HT1080 (cell line): Measurements from ENCODE around the gene TEX53. TPM values are rescaled to one million over a fixed set of nuclear protein-coding genes. Genes with fewer than 3 reads are reported as not detected.

Experiments
- DNase-seq: peaks from one replicate; pipeline ENCODE4 v3.0.0-alpha.2; 2015; ENCODE audit warnings: low read depth
- small RNA-seq: library from RNA; depleted of rRNA; stranded (forward); fragments of <200 nt; gene quantifications from one replicate; pipeline ENCODE3, GENCODE V24; 2014
- total RNA-seq: library from RNA; depleted of rRNA; stranded (reverse); fragments of >200 nt; shearing (Covaris generic); gene quantifications from 2 replicates; pipeline ENCODE4 v1.2.3, GENCODE V29; 2014; rRNA removed

TEX53 gene
- total RNA-seq, 1 experiment from 2014 or later, result not detected

GRCh38 chr9:114606597-114607207 is 50.9 kb downstream of the TEX53 start:
- DNase-seq, result peak; percentile 19

Small RNA genes within 50 kb of the gene (small RNA-seq; reads per million reads assigned to genes)
- gene RF00019, result not detected

Other genes with a start within 250 kb of the TEX53 start
- gene WHRN, start 152.3 kb downstream of the TEX53 start, total RNA-seq, result 2.0 and 3.1 TPM in 2 replicates
- gene ATP6V1G1, start 70.0 kb downstream of the TEX53 start, total RNA-seq, result 96.0 and 97.4 TPM in 2 replicates
- 8.7 and 9.6 TPM in 2 replicates for gene TMEM268, start 46.5 kb downstream of the TEX53 start, total RNA-seq
- gene TEX48, start 24.4 kb upstream of the TEX53 start, total RNA-seq, result 0.96 TPM in 1 of 2 replicates, not detected in the other
- 0.23 and 0.53 TPM in 2 replicates for gene TNFSF15, start 148.2 kb upstream of the TEX53 start, total RNA-seq